HEK293 (cell line): ENCODE results near the gene MYBPC3.

Experiments
- CTCF ChIA-PET: fragments of 350-600 bp; formaldehyde crosslinking; extraction: SDS; loops from one replicate; lab custom pipeline; 2021; ENCODE audit warnings: antibody characterized with exemption; lab: Yijun Ruan, JAX
- POLR2A ChIA-PET: fragments of 300-600 bp; formaldehyde crosslinking; extraction: SDS; loops from one replicate; lab custom pipeline; 2020; ENCODE audit warnings: antibody characterized with exemption, inconsistent platforms; lab: Yijun Ruan, JAX
- H3K27ac ChIP-seq: fragments of 200-500 bp; sonication (Bioruptor generic); 2 replicates; pipeline ENCODE4 v1.5.1; 2014; ENCODE audit warnings: low read depth, low read length, control low read depth, inconsistent platforms; ENCODE audit errors: extremely low read depth
- H3K36me3 ChIP-seq, 2 experiments: fragments of 200-500 bp in 1 of 2; sonication (Bioruptor generic) in 1 of 2; 1 replicate in 1 of 2; 2 replicates in 1 of 2; pipeline ENCODE4 v1.5.1; 2014 to 2017; ENCODE audit warnings: inconsistent platforms in 2 of 2, low read length in 2 of 2; ENCODE audit not compliant: control insufficient read depth in 2 of 2, insufficient read depth in 1 of 2
- H3K4me1 ChIP-seq: fragments of 200-500 bp; sonication (Bioruptor generic); 2 replicates; pipeline ENCODE4 v1.5.1; 2014; ENCODE audit warnings: mild to moderate bottlenecking, low read length, inconsistent platforms; ENCODE audit not compliant: control insufficient read depth, insufficient read depth
- H3K4me3 ChIP-seq: 2 replicates; pipeline ENCODE4 v1.5.1; 2011; ENCODE audit warnings: low read depth, mild to moderate bottlenecking, control low read depth, low read length, moderate library complexity
- H3K9me3 ChIP-seq: fragments of 200-500 bp; sonication (Bioruptor generic); 2 replicates; pipeline ENCODE4 v1.5.1; 2014; ENCODE audit warnings: low read depth, low read length, inconsistent platforms; ENCODE audit not compliant: control insufficient read depth, insufficient read depth
- FEZF1 ChIP-seq: fragments of 450-650 bp; formaldehyde crosslinking; IDR thresholded peaks from 2 replicates; pipeline ENCODE4 v1.5.1; 2016; ENCODE audit warnings: missing biosample characterization, missing genetic modification characterization
- GLIS1 ChIP-seq: fragments of 450-650 bp; formaldehyde crosslinking; IDR thresholded peaks from 2 replicates; pipeline ENCODE4 v1.5.1; 2016; ENCODE audit warnings: missing biosample characterization, missing genetic modification characterization
- KLF10 ChIP-seq: fragments of 450-650 bp; IDR thresholded peaks from 2 replicates; pipeline ENCODE4 v1.5.1; 2018; ENCODE audit warnings: missing biosample characterization, mild to moderate bottlenecking, missing genetic modification characterization
- MYNN ChIP-seq: fragments of 450-650 bp; formaldehyde crosslinking; IDR thresholded peaks from 2 replicates; pipeline ENCODE4 v1.5.1; 2016; ENCODE audit warnings: missing biosample characterization, missing genetic modification characterization, borderline replicate concordance
- ZBTB1 ChIP-seq: fragments of 450-650 bp; formaldehyde crosslinking; IDR thresholded peaks from 2 replicates; pipeline ENCODE4 v1.5.1; 2016; ENCODE audit warnings: missing biosample characterization, missing genetic modification characterization
- ZBTB17 ChIP-seq: fragments of 450-650 bp; formaldehyde crosslinking; IDR thresholded peaks from 2 replicates; pipeline ENCODE4 v1.5.1; 2016; ENCODE audit warnings: missing biosample characterization, missing genetic modification characterization
- ZFHX2 ChIP-seq: fragments of 450-650 bp; formaldehyde crosslinking; conservative IDR thresholded peaks from 2 replicates; pipeline ENCODE4 v1.5.1; 2016; ENCODE audit warnings: missing biosample characterization, missing genetic modification characterization
- ZIC2 ChIP-seq: fragments of 450-650 bp; formaldehyde crosslinking; IDR thresholded peaks from 2 replicates; pipeline ENCODE4 v1.5.1; 2016; ENCODE audit warnings: missing biosample characterization, missing genetic modification characterization
- ZNF302 ChIP-seq: fragments of 450-650 bp; formaldehyde crosslinking; IDR thresholded peaks from 2 replicates; pipeline ENCODE4 v1.5.1; 2016; ENCODE audit warnings: missing biosample characterization, missing genetic modification characterization, low read depth
- ZNF335 ChIP-seq: fragments of 450-650 bp; formaldehyde crosslinking; conservative IDR thresholded peaks from 2 replicates; pipeline ENCODE4 v1.5.1; 2016; ENCODE audit warnings: missing biosample characterization, missing genetic modification characterization
- ZNF37A ChIP-seq: fragments of 450-650 bp; IDR thresholded peaks from 2 replicates; pipeline ENCODE4 v1.5.1; 2018; ENCODE audit warnings: missing biosample characterization, missing genetic modification characterization
- ZNF398 ChIP-seq: fragments of 450-650 bp; formaldehyde crosslinking; IDR thresholded peaks from 2 replicates; pipeline ENCODE4 v1.5.1; 2017; ENCODE audit warnings: missing biosample characterization, missing genetic modification characterization
- ZNF423 ChIP-seq: fragments of 450-650 bp; formaldehyde crosslinking; IDR thresholded peaks from 2 replicates; pipeline ENCODE4 v1.5.1; 2016; ENCODE audit warnings: missing biosample characterization, missing genetic modification characterization
- ZNF426 ChIP-seq: fragments of 450-650 bp; formaldehyde crosslinking; IDR thresholded peaks from 2 replicates; pipeline ENCODE4 v1.5.1; 2017; ENCODE audit warnings: missing biosample characterization, missing genetic modification characterization, mild to moderate bottlenecking, inconsistent platforms, moderate library complexity
- ZNF501 ChIP-seq: fragments of 450-650 bp; formaldehyde crosslinking; IDR thresholded peaks from 2 replicates; pipeline ENCODE4 v1.5.1; 2016; ENCODE audit warnings: missing biosample characterization, missing genetic modification characterization
- ZNF514 ChIP-seq: fragments of 450-650 bp; formaldehyde crosslinking; IDR thresholded peaks from 2 replicates; pipeline ENCODE4 v1.5.1; 2016; ENCODE audit warnings: missing biosample characterization, missing genetic modification characterization
- ZNF571 ChIP-seq: fragments of 450-650 bp; formaldehyde crosslinking; IDR thresholded peaks from 2 replicates; pipeline ENCODE4 v1.5.0; 2017; ENCODE audit warnings: missing biosample characterization, missing genetic modification characterization
- ZNF596 ChIP-seq: fragments of 450-650 bp; IDR thresholded peaks from 2 replicates; pipeline ENCODE4 v1.5.0; 2018; ENCODE audit warnings: missing biosample characterization, mild to moderate bottlenecking, missing genetic modification characterization, moderate library complexity
- ZNF664 ChIP-seq: fragments of 450-650 bp; formaldehyde crosslinking; IDR thresholded peaks from 2 replicates; pipeline ENCODE4 v1.5.1; 2016; ENCODE audit warnings: missing biosample characterization, missing genetic modification characterization
- ZNF704 ChIP-seq: fragments of 450-650 bp; formaldehyde crosslinking; IDR thresholded peaks from 2 replicates; pipeline ENCODE4 v1.5.1; 2016; ENCODE audit warnings: missing biosample characterization, missing genetic modification characterization
- TF ChIP-seq, protein P1 (sequence below): fragments of 450-650 bp; formaldehyde crosslinking; IDR thresholded peaks from 2 replicates; pipeline ENCODE4 v1.5.1; 2016; ENCODE audit warnings: missing biosample characterization, missing genetic modification characterization
- TF ChIP-seq, protein P2 (sequence below): fragments of 450-650 bp; formaldehyde crosslinking; IDR thresholded peaks from 2 replicates; pipeline ENCODE4 v1.5.1; 2017; ENCODE audit warnings: missing biosample characterization, missing genetic modification characterization
- TF ChIP-seq, protein P3 (sequence below): fragments of 450-650 bp; formaldehyde crosslinking; IDR thresholded peaks from 2 replicates; pipeline ENCODE4 v1.5.1; 2016; ENCODE audit warnings: missing biosample characterization, missing genetic modification characterization

Gene MYBPC3

DNA sequence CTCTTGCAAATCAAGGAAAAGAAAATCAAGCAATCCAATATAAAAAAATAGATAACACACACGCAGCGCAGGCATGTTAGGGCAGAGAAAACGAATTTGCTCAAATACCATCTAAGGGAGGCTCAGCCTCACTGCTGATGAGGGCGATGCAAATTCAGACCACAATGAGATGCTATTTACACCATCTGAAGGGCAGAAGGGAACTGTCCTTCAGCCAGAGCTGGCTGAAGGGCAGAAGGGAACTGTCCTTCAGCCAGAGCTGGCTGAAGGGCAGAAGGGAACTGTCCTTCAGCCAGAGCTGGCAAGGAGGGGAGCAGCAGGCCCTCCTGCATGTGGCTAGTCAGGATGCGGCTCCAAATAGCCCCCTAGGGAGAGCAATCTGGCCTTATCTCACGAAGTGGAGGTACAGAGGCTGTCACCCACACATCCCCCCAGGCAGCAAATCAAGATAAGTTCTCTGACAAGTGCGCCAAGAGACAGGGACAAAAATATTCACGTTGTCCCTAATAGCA, 48.3 kb upstream of the MYBPC3 start:
- Histone ChIP-seq H3K4me1 (no peaks in the 10 kb centered on the region; the same call in 1 of the 2 replicates), H3K27ac (peak overlapping the region; percentile 49; the same call in 1 of the 2 replicates), H3K4me3 (no peak overlapping the region), H3K9me3 (no peaks in the 10 kb centered on the region), H3K36me3 (no peaks in the 10 kb centered on the region)
- TF ChIP-seq ZBTB17 (tag by site-specific recombination) (0 out of 2 replicates have a peak, but pooled peaks have one; percentile 26), MYNN (no peak), GLIS1 (tag by site-specific recombination) (peak; percentile 87), ZIC2 (peak; percentile 38; the same call in 1 of the 2 replicates), ZFHX2 (peak; percentile 64), ZNF571 (no peak), ZNF596 (tag by site-specific recombination) (no peak), FEZF1 (tag by site-specific recombination) (peak; percentile 32; the same call in 1 of the 2 replicates), ZNF704 (tag by site-specific recombination) (no peak), ZNF501 (tag by site-specific recombination) (0 out of 2 replicates have a peak, but pooled peaks have one; percentile 4), ZNF335 (tag by site-specific recombination) (peak; percentile 5), ZNF664 (tag by site-specific recombination) (peak; percentile 98)
- TF ChIP-seq, protein P1, sequence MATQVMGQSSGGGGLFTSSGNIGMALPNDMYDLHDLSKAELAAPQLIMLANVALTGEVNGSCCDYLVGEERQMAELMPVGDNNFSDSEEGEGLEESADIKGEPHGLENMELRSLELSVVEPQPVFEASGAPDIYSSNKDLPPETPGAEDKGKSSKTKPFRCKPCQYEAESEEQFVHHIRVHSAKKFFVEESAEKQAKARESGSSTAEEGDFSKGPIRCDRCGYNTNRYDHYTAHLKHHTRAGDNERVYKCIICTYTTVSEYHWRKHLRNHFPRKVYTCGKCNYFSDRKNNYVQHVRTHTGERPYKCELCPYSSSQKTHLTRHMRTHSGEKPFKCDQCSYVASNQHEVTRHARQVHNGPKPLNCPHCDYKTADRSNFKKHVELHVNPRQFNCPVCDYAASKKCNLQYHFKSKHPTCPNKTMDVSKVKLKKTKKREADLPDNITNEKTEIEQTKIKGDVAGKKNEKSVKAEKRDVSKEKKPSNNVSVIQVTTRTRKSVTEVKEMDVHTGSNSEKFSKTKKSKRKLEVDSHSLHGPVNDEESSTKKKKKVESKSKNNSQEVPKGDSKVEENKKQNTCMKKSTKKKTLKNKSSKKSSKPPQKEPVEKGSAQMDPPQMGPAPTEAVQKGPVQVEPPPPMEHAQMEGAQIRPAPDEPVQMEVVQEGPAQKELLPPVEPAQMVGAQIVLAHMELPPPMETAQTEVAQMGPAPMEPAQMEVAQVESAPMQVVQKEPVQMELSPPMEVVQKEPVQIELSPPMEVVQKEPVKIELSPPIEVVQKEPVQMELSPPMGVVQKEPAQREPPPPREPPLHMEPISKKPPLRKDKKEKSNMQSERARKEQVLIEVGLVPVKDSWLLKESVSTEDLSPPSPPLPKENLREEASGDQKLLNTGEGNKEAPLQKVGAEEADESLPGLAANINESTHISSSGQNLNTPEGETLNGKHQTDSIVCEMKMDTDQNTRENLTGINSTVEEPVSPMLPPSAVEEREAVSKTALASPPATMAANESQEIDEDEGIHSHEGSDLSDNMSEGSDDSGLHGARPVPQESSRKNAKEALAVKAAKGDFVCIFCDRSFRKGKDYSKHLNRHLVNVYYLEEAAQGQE (tag by site-specific recombination), result peak; percentile 78
- TF ChIP-seq, protein P2, sequence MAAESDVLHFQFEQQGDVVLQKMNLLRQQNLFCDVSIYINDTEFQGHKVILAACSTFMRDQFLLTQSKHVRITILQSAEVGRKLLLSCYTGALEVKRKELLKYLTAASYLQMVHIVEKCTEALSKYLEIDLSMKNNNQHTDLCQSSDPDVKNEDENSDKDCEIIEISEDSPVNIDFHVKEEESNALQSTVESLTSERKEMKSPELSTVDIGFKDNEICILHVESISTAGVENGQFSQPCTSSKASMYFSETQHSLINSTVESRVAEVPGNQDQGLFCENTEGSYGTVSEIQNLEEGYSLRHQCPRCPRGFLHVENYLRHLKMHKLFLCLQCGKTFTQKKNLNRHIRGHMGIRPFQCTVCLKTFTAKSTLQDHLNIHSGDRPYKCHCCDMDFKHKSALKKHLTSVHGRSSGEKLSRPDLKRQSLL (tag by site-specific recombination), result peak; percentile 83; the same call in 1 of the 2 replicates
- POLR2A ChIA-PET, result interaction anchor here (1.0 kb wide), 1 partner anchor 25 kb away, joined by 3 read pairs; the partner anchor contains the start of gene PSMC3
- CTCF ChIA-PET, result interaction anchor here (0.6 to 4.9 kb wide), 2 partner anchors 28 to 142 kb away, joined by 4 to 32 read pairs; no protein-coding TSS in a partner anchor

DNA sequence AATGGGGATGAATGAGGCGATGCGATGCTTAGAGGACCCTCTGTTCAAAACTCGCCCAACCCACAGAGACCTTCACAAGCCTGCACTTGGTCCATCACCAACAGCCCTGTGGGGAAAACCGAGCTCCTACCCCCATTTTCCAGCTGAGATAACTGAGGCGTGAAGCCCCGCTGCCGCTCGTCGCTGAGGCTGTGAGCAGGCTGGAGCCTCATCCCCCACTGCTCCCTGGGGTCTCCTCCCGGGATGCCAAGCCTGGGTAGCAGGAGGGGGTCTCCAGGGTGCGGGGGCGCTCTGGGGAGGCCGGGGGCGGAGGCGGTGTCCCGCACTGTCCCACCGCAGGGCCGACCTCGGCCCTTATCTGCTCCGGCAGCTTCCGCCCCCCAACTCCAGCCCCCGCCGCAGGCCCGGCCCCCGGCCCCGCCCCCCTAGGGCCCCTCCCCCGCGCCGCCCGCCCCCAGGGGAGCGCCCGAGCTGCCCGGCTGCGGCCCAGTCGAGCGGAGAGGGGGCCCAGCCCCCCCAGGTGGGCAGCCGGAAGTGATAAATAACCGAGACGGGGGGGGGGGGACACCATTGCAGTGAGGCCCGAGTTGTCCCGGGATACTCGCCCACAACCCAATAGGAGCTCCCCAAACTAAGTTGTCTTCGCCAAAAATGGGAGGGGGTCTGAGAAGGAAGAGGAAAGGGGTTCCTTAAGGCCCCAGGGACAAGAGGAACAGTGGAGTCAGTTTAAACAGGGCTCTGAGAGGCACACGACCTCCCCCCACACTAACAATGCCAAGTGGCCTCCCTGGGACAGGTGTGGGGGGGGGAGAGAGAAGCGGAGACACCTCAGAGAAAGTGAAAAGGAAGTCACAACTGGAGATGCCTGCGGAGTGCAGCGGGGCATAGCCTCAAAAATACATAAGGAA, 47.6 kb upstream of the MYBPC3 start:
- ChIA-PET CTCF (interaction anchor here (0.5 to 4.9 kb wide), 6 partner anchors 11 to 275 kb away, joined by 3 to 32 read pairs (median 4); partner anchors contain the start of gene PSMC3), POLR2A (interaction anchor here (0.6 to 1.5 kb wide), 4 partner anchors 8 to 151 kb away, joined by 3 to 7 read pairs (median 3); partner anchors contain the start of genes ACP2, PSMC3 and SLC39A13)
- Histone ChIP-seq H3K4me3 (peak overlapping the region; percentile 26), H3K36me3 (no peaks in the 10 kb centered on the region), H3K9me3 (no peaks in the 10 kb centered on the region), H3K27ac (peak overlapping the region; percentile 49; the same call in 1 of the 2 replicates), H3K4me1 (no peaks in the 10 kb centered on the region; the same call in 1 of the 2 replicates)
- TF ChIP-seq KLF10 (tag by site-specific recombination) (peak; percentile 42; the same call in 1 of the 2 replicates), ZNF426 (no peak), ZBTB1 (tag by site-specific recombination) (peak; percentile 40; the same call in 1 of the 2 replicates), ZIC2 (peak; percentile 53), ZNF335 (tag by site-specific recombination) (peak; percentile 59; the same call in 1 of the 2 replicates), ZNF398 (tag by site-specific recombination) (peak; percentile 79), ZNF423 (tag by site-specific recombination) (peak; percentile 39), ZNF37A (tag by site-specific recombination) (no peak), ZNF514 (no peak), ZNF302 (tag by site-specific recombination) (no peak), ZFHX2 (peak; percentile 53; the same call in 1 of the 2 replicates)
- TF ChIP-seq, protein P3, sequence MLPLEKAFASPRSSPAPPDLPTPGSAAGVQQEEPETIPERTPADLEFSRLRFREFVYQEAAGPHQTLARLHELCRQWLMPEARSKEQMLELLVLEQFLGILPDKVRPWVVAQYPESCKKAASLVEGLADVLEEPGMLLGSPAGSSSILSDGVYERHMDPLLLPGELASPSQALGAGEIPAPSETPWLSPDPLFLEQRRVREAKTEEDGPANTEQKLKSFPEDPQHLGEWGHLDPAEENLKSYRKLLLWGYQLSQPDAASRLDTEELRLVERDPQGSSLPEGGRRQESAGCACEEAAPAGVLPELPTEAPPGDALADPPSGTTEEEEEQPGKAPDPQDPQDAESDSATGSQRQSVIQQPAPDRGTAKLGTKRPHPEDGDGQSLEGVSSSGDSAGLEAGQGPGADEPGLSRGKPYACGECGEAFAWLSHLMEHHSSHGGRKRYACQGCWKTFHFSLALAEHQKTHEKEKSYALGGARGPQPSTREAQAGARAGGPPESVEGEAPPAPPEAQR (tag by site-specific recombination), result no peak
